Rectal smooth muscle tissue (tissue), 1 donor: ENCODE data around the gene MB.
A peak's percentile ranks its signal among the peaks of the same experiment; 100 is the strongest.

Source experiments
- H3K27ac ChIP-seq: one replicate; pipeline ENCODE4 v1.7.0; 2013; ENCODE audit warnings: low read depth, low read length, inconsistent platforms
- H3K27me3 ChIP-seq: one replicate; pipeline ENCODE4 v1.7.0; 2013; ENCODE audit warnings: low read length; ENCODE audit not compliant: control insufficient read depth, insufficient read depth
- H3K36me3 ChIP-seq: one replicate; pipeline ENCODE4 v1.7.0; 2013; ENCODE audit warnings: low read length; ENCODE audit not compliant: control insufficient read depth, insufficient read depth
- H3K4me1 ChIP-seq: one replicate; pipeline ENCODE4 v1.7.0; 2013; ENCODE audit warnings: low read length; ENCODE audit not compliant: control insufficient read depth, insufficient read depth
- H3K4me3 ChIP-seq: one replicate; pipeline ENCODE4 v1.7.0; 2013; ENCODE audit warnings: low read length
- H3K9ac ChIP-seq: one replicate; pipeline ENCODE4 v1.7.0; 2013; ENCODE audit warnings: low read length

The MB gene

DNA sequence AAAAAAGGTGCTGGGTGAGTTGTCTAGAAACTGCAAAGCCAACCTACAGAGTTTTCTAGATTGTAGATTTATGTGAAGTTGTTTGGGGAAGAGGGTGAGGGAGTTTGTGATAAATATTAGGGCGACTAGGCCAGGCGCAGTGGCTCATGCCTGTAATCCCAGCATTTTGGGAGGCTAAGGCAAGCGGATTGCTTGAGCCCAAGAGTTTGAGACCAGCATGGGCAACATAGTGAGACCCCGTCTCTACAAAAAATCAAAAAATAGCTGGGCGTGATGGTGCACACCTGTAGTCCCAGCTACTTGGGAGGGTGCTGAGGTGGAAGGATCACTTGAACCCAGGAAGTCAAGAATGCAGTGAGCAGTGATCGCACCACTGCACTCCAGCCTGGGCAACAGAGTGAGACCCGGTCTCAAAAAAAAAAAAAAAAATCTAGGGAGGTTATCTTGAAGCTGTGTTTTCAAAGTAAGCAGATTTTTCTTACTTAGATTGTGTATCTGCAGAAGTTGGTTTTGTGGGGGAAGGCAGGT, 32.0 kb upstream of the MB start:
- peaks cover 2% of the 10 kb centered on the region for H3K4me1 ChIP-seq
- H3K27ac ChIP-seq, result peak overlapping the region; percentile 89
- no peaks in the 10 kb centered on the region for H3K27me3 ChIP-seq

DNA sequence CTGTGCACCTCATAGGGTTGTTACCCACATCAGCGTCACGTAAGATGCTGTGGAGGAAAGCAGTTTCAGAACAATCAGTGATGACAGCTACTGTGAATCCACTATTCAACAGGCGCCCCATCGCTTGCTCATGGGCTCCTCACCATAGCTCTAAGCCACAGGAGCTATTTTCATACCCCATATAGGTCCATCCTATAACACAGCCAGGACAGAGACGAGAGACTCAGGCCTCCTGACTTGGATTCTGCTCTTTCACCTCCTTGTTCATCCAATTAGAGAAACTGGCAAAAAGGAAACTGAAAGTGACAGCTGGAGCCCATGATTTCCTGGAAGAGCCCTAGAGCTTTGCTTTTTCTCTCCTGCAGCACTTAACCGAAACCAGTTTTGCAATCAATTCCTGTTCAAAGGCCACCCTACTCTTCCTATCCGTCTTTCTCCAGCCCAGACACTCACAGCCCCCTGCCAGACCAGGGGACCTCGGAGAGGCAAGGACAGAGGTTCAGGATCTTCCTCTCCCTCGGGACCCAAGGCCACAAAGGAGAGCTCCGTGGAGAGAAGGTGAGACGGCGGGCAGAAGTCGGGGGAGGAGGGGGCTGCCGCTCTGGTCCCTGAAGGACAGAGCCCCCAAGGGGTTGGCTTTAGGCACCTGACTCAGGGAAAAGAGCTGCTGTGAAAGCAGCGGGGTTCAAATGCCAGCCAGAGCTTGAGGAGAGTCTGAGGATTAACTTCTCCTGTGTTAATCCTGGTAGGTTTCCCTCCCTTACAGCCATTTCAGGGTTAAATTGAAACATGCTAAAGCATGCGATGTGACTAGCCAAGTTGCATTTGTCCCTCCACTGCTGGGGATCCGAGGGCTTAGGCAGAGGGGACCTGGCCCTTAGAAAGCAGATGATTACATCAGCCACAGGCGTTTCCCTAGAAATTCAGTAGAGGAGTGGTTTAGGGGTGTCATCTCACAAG, 31.2 kb upstream of the MB start, which contains the start of gene APOL6:
Gene APOL6, plus strand, starts transcription at position 381 of the 960 bp plus-strand sequence. CDS start 7,980 bp downstream, outside the sequence.
- H3K9ac ChIP-seq, result peak within 1 kb of the TSS; percentile 89
- peak within 1 kb of the TSS; percentile 89 for H3K27ac ChIP-seq
- H3K4me1 ChIP-seq, result peaks cover 2% of the 10 kb centered on the region
- peak within 1 kb of the TSS; percentile 83 for H3K4me3 ChIP-seq
- H3K27me3 ChIP-seq, result no peaks in the 10 kb centered on the region
- H3K36me3 ChIP-seq, result no peaks in the 10 kb centered on the region

More for the DNA sequence above, 32.0 kb upstream of the MB start:
- H3K36me3 ChIP-seq, result no peaks in the 10 kb centered on the region
- peak overlapping the region; percentile 83 for H3K4me3 ChIP-seq
- H3K9ac ChIP-seq, result peak overlapping the region; percentile 89

DNA sequence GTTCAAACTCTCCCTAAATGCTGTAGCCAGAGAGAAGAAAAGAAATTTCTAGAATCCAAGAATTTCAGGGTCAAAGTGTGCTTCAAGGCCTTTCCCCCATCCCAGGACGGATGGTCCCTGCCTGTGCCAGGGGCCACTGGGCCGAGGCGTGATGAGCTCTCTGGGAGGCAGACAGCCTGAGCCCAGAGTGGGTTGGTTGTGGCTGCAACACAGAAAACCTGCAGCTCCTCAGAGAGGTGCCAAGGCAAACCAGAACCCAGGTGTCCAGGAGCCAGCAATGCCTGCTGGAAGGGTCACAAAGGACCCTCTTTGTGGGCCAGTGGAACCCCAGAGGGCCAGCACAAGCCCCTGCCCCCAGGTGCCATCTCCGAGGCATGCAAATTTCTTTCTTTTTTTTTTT, 28.5 kb upstream of the MB start:
- Histone ChIP-seq H3K27me3 (no peaks in the 10 kb centered on the region), H3K36me3 (no peaks in the 10 kb centered on the region), H3K9ac (no peak overlapping the region), H3K4me3 (no peak overlapping the region), H3K4me1 (peaks cover 2% of the 10 kb centered on the region), H3K27ac (no peak overlapping the region)

DNA sequence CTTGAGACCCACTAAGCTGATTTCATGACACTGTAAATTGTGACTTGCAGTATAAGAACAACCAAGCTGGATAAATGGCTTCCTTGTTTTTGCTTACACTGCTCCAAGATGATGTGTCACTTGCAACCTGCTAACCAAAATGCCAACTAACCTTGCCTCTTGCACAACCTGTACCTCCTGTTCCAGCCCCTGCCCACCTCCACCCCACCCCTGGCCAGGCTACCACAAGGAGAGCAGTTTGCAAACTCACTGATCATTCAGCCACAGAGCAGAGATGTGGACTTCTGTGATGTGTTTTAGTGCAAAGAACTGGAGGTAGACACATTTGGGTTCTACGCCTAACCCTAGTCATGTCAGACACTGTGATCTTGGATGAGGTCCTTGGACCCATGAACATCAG, 26.9 kb upstream of the MB start:
- Histone ChIP-seq H3K27ac (no peak overlapping the region), H3K4me1 (peaks cover 3% of the 10 kb centered on the region), H3K36me3 (no peaks in the 10 kb centered on the region), H3K4me3 (no peak overlapping the region), H3K9ac (no peak overlapping the region), H3K27me3 (no peaks in the 10 kb centered on the region)

DNA sequence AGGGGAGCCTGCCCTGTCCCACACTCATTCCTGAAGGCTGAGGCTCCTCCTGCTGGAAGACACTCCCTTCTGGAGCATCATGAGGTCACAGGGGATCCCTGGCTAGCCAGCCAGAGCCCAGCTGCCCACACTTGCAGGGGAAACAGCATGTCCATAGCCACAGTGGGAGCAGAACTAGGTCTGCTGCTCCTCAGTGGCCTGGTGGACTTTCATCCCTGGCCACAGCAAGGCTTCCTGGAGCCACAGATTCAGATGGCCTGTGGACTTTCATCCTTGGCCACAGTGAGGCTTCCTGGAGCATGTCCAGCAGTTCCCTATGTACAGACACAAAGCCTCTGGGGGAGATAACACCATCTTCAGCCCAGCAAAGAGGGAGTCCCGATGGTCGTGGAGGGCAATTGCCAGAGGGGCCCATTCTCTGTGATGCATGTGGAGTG, 25.2 kb upstream of the MB start:
- H3K36me3 ChIP-seq, result no peaks in the 10 kb centered on the region
- peaks cover 19% of the 10 kb centered on the region for H3K4me1 ChIP-seq
- H3K27ac ChIP-seq, result no peak overlapping the region
- no peak overlapping the region for H3K4me3 ChIP-seq
- no peak overlapping the region for H3K9ac ChIP-seq
- H3K27me3 ChIP-seq, result no peaks in the 10 kb centered on the region

DNA sequence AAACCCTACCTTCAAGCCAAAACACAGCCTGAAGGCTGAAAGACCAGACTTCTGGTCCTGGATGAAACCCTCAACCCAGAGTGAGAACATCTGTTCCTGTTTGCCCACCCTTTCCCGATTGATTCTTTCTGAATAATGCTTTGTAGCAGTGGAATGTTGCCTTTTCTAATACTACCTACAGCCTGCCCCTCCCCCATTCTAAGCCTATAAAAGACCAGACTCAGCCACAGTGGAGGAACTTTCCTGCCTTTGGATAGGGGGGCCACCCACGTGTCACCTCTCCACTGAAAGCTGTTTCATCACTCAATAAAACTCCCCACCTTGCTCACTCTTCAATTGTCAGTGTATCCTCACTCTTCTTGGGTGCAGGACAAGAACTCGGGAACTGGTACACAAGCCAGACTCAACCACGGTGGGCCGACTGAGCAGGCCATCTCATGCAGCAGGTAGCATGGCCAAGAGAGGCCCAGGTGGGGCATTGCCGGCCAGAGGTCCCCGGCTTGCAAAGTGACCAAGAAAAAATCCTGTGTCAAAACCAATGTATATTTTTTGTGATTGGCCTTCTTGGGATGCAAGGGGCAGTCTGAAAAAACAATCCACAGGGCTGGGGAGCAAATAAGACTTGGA, 24.5 kb upstream of the MB start:
- Histone ChIP-seq H3K4me3 (no peak overlapping the region), H3K27ac (no peak overlapping the region), H3K36me3 (no peaks in the 10 kb centered on the region), H3K4me1 (peaks cover 24% of the 10 kb centered on the region), H3K9ac (no peak overlapping the region), H3K27me3 (no peaks in the 10 kb centered on the region)

DNA sequence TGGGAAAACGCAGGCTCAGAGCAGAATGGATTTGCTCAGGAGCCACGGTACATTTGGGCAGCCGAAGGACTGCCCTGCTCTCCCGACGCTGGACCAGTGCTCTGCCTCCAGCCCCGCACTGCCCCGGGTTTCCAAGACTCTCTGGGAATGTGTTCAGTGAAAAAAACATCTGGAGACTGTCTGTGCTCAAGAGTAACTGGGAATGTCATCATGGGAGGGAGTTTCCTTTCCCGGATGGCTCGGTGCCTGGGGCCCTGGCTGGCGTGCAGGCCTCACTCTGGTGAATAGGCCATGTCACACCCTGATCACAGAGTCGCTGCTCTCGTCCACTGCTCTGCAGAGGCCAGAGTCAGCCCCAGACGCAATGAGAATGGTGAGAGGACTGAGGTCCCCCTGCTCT, 21.3 kb upstream of the MB start:
- peak overlapping the region; percentile 16 for H3K9ac ChIP-seq
- H3K27me3 ChIP-seq, result no peaks in the 10 kb centered on the region
- peak overlapping the region; percentile 16 for H3K4me3 ChIP-seq
- H3K27ac ChIP-seq, result peak overlapping the region; percentile 97
- no peaks in the 10 kb centered on the region for H3K36me3 ChIP-seq
- peaks cover 24% of the 10 kb centered on the region for H3K4me1 ChIP-seq

DNA sequence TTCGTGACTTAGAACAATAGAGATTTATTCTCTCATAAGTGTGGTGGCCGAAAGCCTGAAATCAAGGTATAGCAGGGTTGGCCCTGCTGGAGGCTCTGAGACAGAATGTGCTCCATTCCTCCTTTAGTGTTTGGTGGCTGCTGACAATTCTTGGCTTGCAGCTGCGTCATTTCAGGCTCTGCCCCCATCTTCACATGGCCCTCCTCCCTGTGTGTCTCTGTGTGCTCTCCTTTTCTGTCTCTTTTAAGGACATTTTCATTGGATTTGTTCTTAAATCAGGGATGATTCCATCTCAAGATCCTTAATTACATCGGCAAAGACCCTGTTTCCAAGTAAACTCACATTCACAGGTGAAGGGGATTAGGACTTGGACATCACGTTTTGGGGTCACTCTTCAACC, 20.9 kb upstream of the MB start:
- H3K4me1 ChIP-seq, result peaks cover 24% of the 10 kb centered on the region
- peak overlapping the region; percentile 97 for H3K27ac ChIP-seq
- H3K4me3 ChIP-seq, result peak overlapping the region; percentile 16
- H3K36me3 ChIP-seq, result no peaks in the 10 kb centered on the region
- H3K9ac ChIP-seq, result no peak overlapping the region
- H3K27me3 ChIP-seq, result no peaks in the 10 kb centered on the region

DNA sequence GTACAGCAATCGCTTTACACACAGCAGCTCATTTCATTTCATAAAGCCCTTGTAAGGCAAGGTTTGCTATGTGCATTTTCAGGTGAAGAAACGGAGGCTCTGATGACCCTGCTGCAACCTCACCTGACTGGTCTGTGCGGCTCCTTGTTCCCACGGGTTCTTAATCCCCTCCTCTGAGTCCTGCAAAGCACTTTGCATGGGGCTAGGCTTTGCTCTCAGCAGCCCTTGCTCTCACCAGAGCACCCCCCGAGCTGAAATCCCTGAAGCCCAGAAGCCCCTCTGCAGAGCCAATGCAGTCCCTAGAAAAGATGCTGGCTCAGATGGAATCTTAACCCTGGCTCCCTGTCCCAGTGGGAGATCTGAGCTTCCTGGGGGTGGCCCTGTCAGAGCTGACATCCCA, 20.1 kb upstream of the MB start:
- peaks cover 24% of the 10 kb centered on the region for H3K4me1 ChIP-seq
- no peak overlapping the region for H3K4me3 ChIP-seq
- no peak overlapping the region for H3K9ac ChIP-seq
- no peaks in the 10 kb centered on the region for H3K27me3 ChIP-seq
- H3K27ac ChIP-seq, result peak overlapping the region; percentile 97
- no peaks in the 10 kb centered on the region for H3K36me3 ChIP-seq

DNA sequence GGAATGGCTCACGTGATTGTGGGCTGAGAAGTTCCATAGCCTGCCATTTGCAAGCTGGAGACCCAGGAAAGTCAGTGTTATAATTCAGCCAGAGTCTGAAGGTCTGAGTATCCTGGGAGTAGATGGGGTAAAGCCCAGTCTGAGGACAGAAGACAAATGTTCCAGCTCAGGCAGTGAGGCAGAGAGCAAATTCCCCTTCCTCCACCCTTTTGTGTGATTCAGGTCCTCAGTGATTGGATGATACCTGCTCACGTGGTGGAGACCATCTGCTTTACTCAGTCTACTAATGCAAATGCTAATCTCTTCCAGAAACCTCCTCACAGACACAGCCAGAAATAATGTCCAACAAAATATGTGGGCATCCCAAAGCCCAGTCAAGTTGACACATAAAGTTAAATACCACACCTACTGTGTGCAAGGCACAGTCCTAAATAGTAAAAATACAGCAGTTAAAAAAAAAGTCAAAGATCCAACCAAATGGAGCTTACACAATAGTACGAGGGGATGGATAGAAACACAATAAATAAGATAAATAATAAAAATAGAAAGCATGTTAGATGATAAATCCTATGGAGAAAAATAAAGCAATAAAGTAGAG, 17.9 kb upstream of the MB start:
- Histone ChIP-seq H3K4me1 (peaks cover 24% of the 10 kb centered on the region), H3K27ac (no peak overlapping the region), H3K27me3 (no peaks in the 10 kb centered on the region), H3K4me3 (no peak overlapping the region), H3K36me3 (no peaks in the 10 kb centered on the region), H3K9ac (no peak overlapping the region)

DNA sequence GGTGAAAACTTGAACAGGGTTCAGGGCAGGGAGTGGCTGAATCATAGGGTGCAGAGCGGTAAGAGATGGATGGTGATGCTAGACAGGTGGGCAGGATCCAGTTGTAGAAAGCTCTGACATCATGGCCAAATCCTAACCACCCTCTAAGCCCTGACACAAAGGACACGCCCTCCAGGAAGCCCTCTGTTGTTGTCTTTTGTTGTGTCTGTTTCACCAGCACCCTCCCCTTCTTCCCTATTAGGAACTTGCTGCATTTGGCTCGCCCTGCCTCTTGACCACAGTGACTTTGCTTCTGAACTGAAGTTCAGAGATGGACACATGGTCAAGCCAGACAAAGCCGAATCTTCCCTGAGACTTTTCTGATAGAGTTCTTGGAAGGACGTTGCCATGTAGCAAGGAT, 16.9 kb upstream of the MB start:
- Histone ChIP-seq H3K9ac (no peak overlapping the region), H3K4me1 (peaks cover 24% of the 10 kb centered on the region), H3K27me3 (no peaks in the 10 kb centered on the region), H3K36me3 (no peaks in the 10 kb centered on the region), H3K4me3 (no peak overlapping the region), H3K27ac (no peak overlapping the region)

DNA sequence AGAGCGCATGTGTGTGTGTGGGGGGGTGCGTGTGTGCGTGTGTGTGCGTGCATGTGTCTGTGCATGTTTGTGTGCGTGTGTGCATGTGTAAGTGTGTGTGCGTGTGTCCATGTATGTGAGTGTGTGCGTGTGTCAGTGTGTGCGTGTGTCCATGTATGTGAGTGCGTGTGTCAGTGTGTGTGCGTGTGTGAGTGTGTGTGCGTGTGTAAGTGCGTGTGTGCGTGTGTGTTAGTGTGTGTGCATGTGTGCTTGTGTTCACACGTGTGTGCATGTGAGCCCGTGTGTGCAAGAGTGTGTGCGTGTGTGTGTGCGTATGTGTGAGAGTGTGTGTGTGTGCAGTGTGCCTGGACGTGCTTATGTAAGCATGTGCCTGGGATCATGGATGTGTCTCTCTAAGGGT, 16.4 kb upstream of the MB start:
- no peak overlapping the region for H3K9ac ChIP-seq
- H3K4me3 ChIP-seq, result no peak overlapping the region
- H3K4me1 ChIP-seq, result peaks cover 19% of the 10 kb centered on the region
- H3K36me3 ChIP-seq, result no peaks in the 10 kb centered on the region
- no peak overlapping the region for H3K27ac ChIP-seq
- H3K27me3 ChIP-seq, result no peaks in the 10 kb centered on the region
